Heart right ventricle (tissue), 16 donors: ENCODE data around the gene CEND1. TPM values are rescaled to one million over a fixed set of nuclear protein-coding genes. Genes with fewer than 3 reads are reported as not detected.
A peak's percentile ranks its signal among the peaks of the same experiment; 100 is the strongest.

Experiments
- ATAC-seq, 8 donors: fragments of 200-7000 bp; cut with Tn5 transposase; one replicate each; pipeline ENCODE4 v1.9.1; 2020; ENCODE audit warnings: mild to moderate bottlenecking in 8 of 8, moderate library complexity in 8 of 8, moderate number of reproducible peaks in 1 of 8
- DNase-seq, 2 donors: peaks; one replicate each; pipeline ENCODE4 v3.0.0-alpha.2; 2020
- H3K27ac ChIP-seq, 10 donors: fragments of 200-600 bp; sonication (generic) in 2 of 10; one replicate each; pipeline versions ENCODE4 v1.5.0 to v1.8.0; 2020 to 2022; ENCODE audit warnings: mild to moderate bottlenecking in 3 of 10
- H3K27me3 ChIP-seq, 7 donors: fragments of 200-600 bp; one replicate each; pipeline ENCODE4 v1.8.0; 2021 to 2022; ENCODE audit warnings: mild to moderate bottlenecking in 2 of 7
- H3K36me3 ChIP-seq, 9 donors: fragments of 200-600 bp; sonication (generic) in 1 of 9; one replicate each; pipeline versions ENCODE4 v1.5.0 to v1.8.0; 2020 to 2022; ENCODE audit warnings: mild to moderate bottlenecking in 2 of 9
- H3K4me1 ChIP-seq, 9 donors: fragments of 200-600 bp; sonication (generic) in 1 of 9; one replicate each; pipeline versions ENCODE4 v1.5.0 to v1.8.0; 2020 to 2022; ENCODE audit warnings: mild to moderate bottlenecking in 4 of 9
- H3K4me3 ChIP-seq, 10 donors: fragments of 200-600 bp; sonication (generic) in 2 of 10; one replicate each; pipeline versions ENCODE4 v1.5.0 to v1.8.0; 2020 to 2022; ENCODE audit warnings: mild to moderate bottlenecking in 7 of 10, moderate library complexity in 2 of 10
- H3K9me3 ChIP-seq, 11 donors: fragments of 200-600 bp in 10 of 11; sonication (generic) in 2 of 11; one replicate each; pipeline versions ENCODE4 v1.5.0 to v1.8.0; 2013 to 2022; ENCODE audit warnings: mild to moderate bottlenecking in 2 of 11, control low read depth in 1 of 11, moderate library complexity in 1 of 11
- CTCF ChIP-seq, 9 donors: fragments of 200-600 bp; sonication (generic) in 2 of 9; IDR thresholded peaks; one replicate each; pipeline versions ENCODE4 v1.5.0 to v1.8.0; 2021 to 2022; ENCODE audit warnings: antibody characterized with exemption in 9 of 9, mild to moderate bottlenecking in 5 of 9, moderate library complexity in 1 of 9
- WGBS, 2 donors: extraction: QIAGEN DNeasy Blood & Tissue Kit; methylation state at CpG; one replicate each; pipeline ENCODE4 v1.1.7; 2013; ENCODE audit warnings: inconsistent platforms in 1 of 2; 5-methylcytosine and 5-hydroxymethylcytosine counted together
- intact Hi-C, 10 donors: fragments of 100-400 bp; cut with DNase I; formaldehyde crosslinking; loops; one replicate each; pipeline versions ENCODE4 v1.11.1 to v1.14.2; 2022
- polyA plus RNA-seq, 2 donors: library from polyadenylated mRNA; stranded (reverse); fragments of 200-250 nt; gene quantifications; one replicate each; pipeline ENCODE4 v1.2.3, GENCODE V29; 2013
- total RNA-seq, 10 donors: library from RNA; stranded (reverse); fragmentation: NEBNext Ultra II Directional in 3 of 10; extraction: Animal tissue kit (Norgen Biotek cat#: 25700) in 3 of 10; gene quantifications; one replicate each; pipeline versions ENCODE4 v1.2.1 to v1.2.4, GENCODE V29; 2021 to 2023
- donor health status: Arrhythmogenic right ventricular cardiomyopathy.
- donor health status: ischemic (EF 13 %, LVEDD 7.1; RV severe dilation, severe dysfunction).
- donor health status: healthy with polysubstance abuse.
- donor health status: DM: no; HTN: yes; CAD: no.
- donor health status: DM: no; HTN: no; CAD: no.
- donor health status: ischemic (EF 25% LVEDD 6.9; RV normal size, moderate dysfunction).
- donor health status: ischemic (EF 25% LVEDD 5.7; RV mildly dilated, moderate dysfunction).
- donor health status: healthy.
- donor health status: DM: yes; HTN: yes; CAD: no.
- donor health status: Ischemic cardiomyopathy.
- donor health status: ischemic (EF 35%, LVEDD 5.7; RV mildly dilated, moderate dysfunction).
- donor health status: nonischemic (EF 11% LVEDD 7.7; RV severe dilation, severe dysfunction).
- donor health status: DM: yes; HTN: yes; CAD: no.
- donor health status: PGD.
- donor health status: ischemic (EF 29% LVEDD 5.4; RV normal size, mild dysfunction).
- donor health status: nonischemic (EF 23%, LVEDD 6.1; RV moderate dilation, normal function).

CEND1 gene
- total and polyA plus RNA-seq, 12 donors = 0.22 to 0.80 (median 0.53) TPM; not detected in 1

DNA sequence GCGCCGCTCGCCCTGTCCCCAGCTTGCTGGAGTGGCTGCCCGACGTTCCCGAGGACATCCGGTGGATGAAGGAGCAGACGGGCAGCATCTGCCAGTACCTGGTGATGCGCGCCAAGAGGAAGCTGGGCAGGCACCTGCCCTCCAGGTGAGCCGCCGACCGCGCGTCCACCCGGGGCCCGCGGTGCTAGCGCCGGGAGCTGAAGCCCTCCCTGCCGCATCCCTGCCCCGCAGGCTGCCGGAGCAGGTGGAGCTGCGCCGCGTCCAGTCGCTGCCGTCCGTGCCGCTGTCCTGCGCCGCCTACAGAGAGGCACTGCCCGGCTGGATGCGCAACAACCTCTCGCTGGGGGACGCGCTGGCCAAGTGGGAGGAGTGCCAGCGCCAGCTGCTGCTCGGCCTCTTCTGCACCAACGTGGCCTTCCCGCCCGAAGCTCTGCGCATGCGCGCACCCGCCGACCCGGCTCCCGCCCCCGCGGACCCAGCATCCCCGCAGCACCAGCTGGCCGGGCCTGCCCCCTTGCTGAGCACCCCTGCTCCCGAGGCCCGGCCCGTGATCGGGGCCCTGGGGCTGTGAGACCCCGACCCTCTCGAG, 34.5 kb upstream of the CEND1 start:
- H3K4me3 ChIP-seq = no peak overlapping the region
- WGBS, 2 donors = 74 to 81% methylated on average over 53 to 59 of the region's 59 CpGs
- peaks cover 0 to 46% (median 20%) of the 10 kb centered on the region in 9 donors for H3K36me3 ChIP-seq
- no peaks in the 10 kb centered on the region for H3K9me3 ChIP-seq
- H3K27ac ChIP-seq = no peak overlapping the region
- intact Hi-C loops = no loop called here
- peaks cover 0 to 32% (median 0%) of the 10 kb centered on the region in 7 donors for H3K27me3 ChIP-seq
- DNase-seq (no peak), ATAC-seq (no peak)
- no peak for TF ChIP-seq CTCF (IDR thresholded peaks at IDR 0.05)
- H3K4me1 ChIP-seq = peaks cover 37 to 82% (median 64%) of the 10 kb centered on the region in 9 donors

GRCh38 chr11:823441-824291, 33.8 kb upstream of the CEND1 start:
- intact Hi-C loops = no loop called here
- no peak for DNase-seq
- no peak for TF ChIP-seq CTCF (IDR thresholded peaks at IDR 0.05)
- Histone ChIP-seq H3K9me3 (no peaks in the 10 kb centered on the region), H3K27me3 (peaks cover 0 to 25% (median 0%) of the 10 kb centered on the region in 7 donors), H3K4me1 (peaks cover 33 to 80% (median 61%) of the 10 kb centered on the region in 9 donors), H3K27ac (no peak overlapping the region), H3K36me3 (peaks cover 0 to 46% (median 20%) of the 10 kb centered on the region in 9 donors), H3K4me3 (no peak overlapping the region)
- no peak for ATAC-seq
- WGBS, 2 donors = 86 to 88% methylated on average over 53 of the region's 53 CpGs

GRCh38 chr11:821512-822371, 31.9 kb upstream of the CEND1 start:
- ATAC-seq (peak in 1 of 8 donors; percentile 0), DNase-seq (peak in 1 of 2 donors; percentile 58)
- Histone ChIP-seq H3K36me3 (peaks cover 0 to 46% (median 20%) of the 10 kb centered on the region in 9 donors), H3K9me3 (no peaks in the 10 kb centered on the region), H3K4me3 (peak overlapping the region in 6 of 10 donors; percentile 69 to 97 (median 94)), H3K27me3 (peaks cover 0 to 6% (median 0%) of the 10 kb centered on the region in 7 donors), H3K4me1 (peaks cover 21 to 63% (median 47%) of the 10 kb centered on the region in 9 donors), H3K27ac (peak overlapping the region in 9 of 10 donors; percentile 40 to 99 (median 98))
- TF ChIP-seq CTCF (IDR thresholded peaks at IDR 0.05) = no peak
- WGBS, 2 donors = 61 to 68% methylated on average over 22 of the region's 22 CpGs
- intact Hi-C loops = no loop called here
